Osteocyte (in vitro differentiated cells): Measurements from ENCODE around the gene DCBLD1. TPM values are rescaled to one million over a fixed set of nuclear protein-coding genes. Genes with fewer than 3 reads are reported as not detected.

Source experiments
- DNase-seq: peaks from one replicate; pipeline ENCODE4 v3.0.0; 2021; ENCODE audit warnings: mixed read lengths; ENCODE audit not compliant: unreplicated experiment; ENCODE audit errors: extremely low spot score
- H3K27ac Mint-ChIP-seq: one replicate; pipeline ENCODE4 v1.8.0; 2021; ENCODE audit warnings: mild to moderate bottlenecking, mixed read lengths; ENCODE audit not compliant: unreplicated experiment
- H3K27me3 Mint-ChIP-seq: one replicate; pipeline ENCODE4 v1.8.0; 2021; ENCODE audit warnings: mixed read lengths; ENCODE audit not compliant: unreplicated experiment
- H3K36me3 Mint-ChIP-seq: one replicate; pipeline ENCODE4 v1.8.0; 2021; ENCODE audit warnings: mixed read lengths; ENCODE audit not compliant: unreplicated experiment
- H3K4me1 Mint-ChIP-seq: one replicate; pipeline ENCODE4 v1.8.0; 2021; ENCODE audit warnings: mixed read lengths; ENCODE audit not compliant: unreplicated experiment
- H3K4me3 Mint-ChIP-seq: one replicate; pipeline ENCODE4 v1.8.0; 2021; ENCODE audit warnings: mild to moderate bottlenecking, moderate library complexity, mixed read lengths; ENCODE audit not compliant: unreplicated experiment
- H3K9me3 Mint-ChIP-seq: one replicate; pipeline ENCODE4 v1.8.0; 2021; ENCODE audit warnings: mixed read lengths; ENCODE audit not compliant: unreplicated experiment
- CTCF ChIP-seq: fragments of 200-600 bp; sonication (generic); IDR thresholded peaks from 2 replicates; pipeline ENCODE4 v1.5.0; 2021; ENCODE audit warnings: antibody characterized with exemption, mild to moderate bottlenecking, moderate library complexity
- total RNA-seq: library from RNA; stranded (reverse); gene quantifications from 2 replicates; pipeline ENCODE4 v1.2.1, GENCODE V29; 2021

The DCBLD1 gene
- total RNA-seq, 1 donor from 2014 or later: 12.2 TPM

DNA sequence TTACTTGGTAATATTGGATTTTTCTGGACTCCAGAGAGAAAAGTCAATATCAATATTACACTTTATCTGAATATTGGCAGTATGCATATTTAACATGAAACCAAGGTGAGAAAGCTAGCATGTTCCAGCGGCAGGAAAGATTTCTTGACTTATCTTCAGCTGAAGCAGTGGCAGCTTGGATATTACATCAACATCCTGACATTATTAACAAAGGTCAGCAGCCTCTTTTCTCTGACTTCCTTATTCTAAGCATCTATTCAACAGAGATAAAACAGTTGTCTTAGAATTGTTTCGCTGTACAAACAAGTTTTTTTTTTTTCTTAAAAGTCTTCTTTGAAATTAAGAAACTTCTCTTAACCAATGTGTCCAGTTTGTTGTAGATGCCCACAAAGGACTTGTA, 11.8 kb downstream of the DCBLD1 start:
- Mint-ChIP-seq H3K4me3 (no peak overlapping the region), H3K27ac (peak overlapping the region; percentile 86), H3K9me3 (no peaks in the 10 kb centered on the region), H3K36me3 (no peaks in the 10 kb centered on the region), H3K4me1 (peaks cover 83% of the 10 kb centered on the region), H3K27me3 (no peaks in the 10 kb centered on the region)
- no peak for TF ChIP-seq CTCF
- no peak for DNase-seq

- no peak for DNase-seq
- Mint-ChIP-seq H3K36me3 (no peaks in the 10 kb centered on the region), H3K27me3 (no peaks in the 10 kb centered on the region), H3K27ac (peak overlapping the region; percentile 86), H3K4me3 (no peak overlapping the region), H3K9me3 (no peaks in the 10 kb centered on the region), H3K4me1 (peaks cover 87% of the 10 kb centered on the region)
- no peak for TF ChIP-seq CTCF
Measured at GRCh38 chr6:117494694-117495318, 12.3 kb downstream of the DCBLD1 start.

DNA sequence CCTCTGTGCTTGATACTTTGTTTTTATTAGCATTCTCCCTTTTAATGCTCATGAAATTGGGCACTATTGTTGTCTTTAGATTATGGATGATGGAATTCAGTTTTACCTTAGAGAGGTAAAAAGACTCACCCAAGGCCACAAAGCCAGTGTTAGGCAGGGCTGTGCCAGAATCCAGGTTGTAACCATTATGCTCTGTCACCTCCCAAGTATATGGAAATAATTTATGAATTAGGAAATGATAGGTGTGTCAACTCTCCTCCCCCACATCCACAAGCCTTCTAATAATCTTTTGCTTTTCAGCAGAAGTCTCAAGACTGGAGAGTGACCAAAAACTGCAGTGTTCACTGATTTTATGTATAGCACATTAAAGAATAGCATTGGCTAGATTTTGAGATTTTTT, 13.0 kb downstream of the DCBLD1 start:
- H3K4me1 Mint-ChIP-seq: peaks cover 91% of the 10 kb centered on the region
- no peaks in the 10 kb centered on the region for H3K36me3 Mint-ChIP-seq
- H3K27ac Mint-ChIP-seq: peak overlapping the region; percentile 86
- H3K9me3 Mint-ChIP-seq: no peaks in the 10 kb centered on the region
- no peak for DNase-seq
- TF ChIP-seq CTCF: no peak
- no peaks in the 10 kb centered on the region for H3K27me3 Mint-ChIP-seq
- peak overlapping the region; percentile 48 for H3K4me3 Mint-ChIP-seq

- Mint-ChIP-seq H3K27ac (peak overlapping the region; percentile 86), H3K4me3 (peak overlapping the region; percentile 48), H3K27me3 (no peaks in the 10 kb centered on the region), H3K4me1 (peaks cover 90% of the 10 kb centered on the region), H3K9me3 (no peaks in the 10 kb centered on the region), H3K36me3 (no peaks in the 10 kb centered on the region)
- TF ChIP-seq CTCF: no peak
- DNase-seq: no peak
Measured at GRCh38 chr6:117495869-117496268, 13.4 kb downstream of the DCBLD1 start.

DNA sequence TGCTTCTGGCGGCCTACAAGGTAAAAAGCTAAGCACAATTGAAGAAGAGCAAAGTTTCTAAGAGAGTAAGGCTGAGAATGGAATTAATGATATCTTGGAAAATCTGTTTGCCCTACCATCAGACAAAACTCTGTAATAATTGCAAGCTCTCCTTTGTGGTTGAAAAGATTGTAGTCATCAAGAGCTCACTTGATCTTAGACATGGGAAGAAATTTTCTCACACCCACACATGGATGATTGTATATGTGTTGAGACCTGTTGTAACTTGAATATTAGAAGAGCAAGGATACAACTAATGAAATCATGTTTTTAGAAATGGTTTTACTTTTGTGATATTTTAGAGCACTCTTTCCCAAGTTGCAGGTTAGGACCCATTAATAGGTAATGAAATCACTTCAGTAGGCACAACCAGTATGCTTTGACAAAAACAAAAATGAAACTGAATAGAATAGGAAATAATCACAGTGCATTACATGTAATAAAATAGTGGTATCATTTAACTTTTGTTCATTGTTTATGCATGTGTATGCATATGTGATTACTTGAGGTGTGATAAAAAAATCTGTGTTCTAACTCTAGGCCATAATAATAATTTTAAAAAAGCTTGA, 14.0 kb downstream of the DCBLD1 start:
- DNase-seq: no peak
- Mint-ChIP-seq H3K9me3 (no peaks in the 10 kb centered on the region), H3K36me3 (no peaks in the 10 kb centered on the region), H3K27me3 (no peaks in the 10 kb centered on the region), H3K4me3 (peak overlapping the region; percentile 28), H3K4me1 (peaks cover 87% of the 10 kb centered on the region), H3K27ac (peak overlapping the region; percentile 86)
- TF ChIP-seq CTCF: no peak
